Astrocyte of the spinal cord (primary cell): ENCODE measurements around the gene PROSER2.

ENCODE experiments used
- DNase-seq: peaks from one replicate; pipeline ENCODE4 v3.0.0; 2011; ENCODE audit warnings: low read depth, low spot score
- H3K4me3 ChIP-seq: 2 replicates; pipeline ENCODE4 v1.5.1; 2011; ENCODE audit warnings: low read depth, mild to moderate bottlenecking, low read length, moderate library complexity
- CTCF ChIP-seq: IDR thresholded peaks from 2 replicates; pipeline ENCODE4 v1.5.1; 2012; ENCODE audit warnings: low read depth, mild to moderate bottlenecking, low read length, inconsistent platforms
- in situ Hi-C: cut with HindIII; loops from 2 replicates; pipeline ENCODE4 v1.10.0; 2017; ENCODE audit warnings: low sequenced_read_pairs

Gene PROSER2

GRCh38 chr10:11891776-11892486 lies 68.8 kb downstream of the PROSER2 start:
- DNase-seq, result no peak
- in situ Hi-C loops, result no loop called here
- TF ChIP-seq CTCF, result no peak
- no peak overlapping the region for H3K4me3 ChIP-seq

GRCh38 chr10:11893749-11894278 lies 70.7 kb downstream of the PROSER2 start:
- no peak overlapping the region for H3K4me3 ChIP-seq
- DNase-seq, result no peak
- in situ Hi-C loops, result no loop called here
- no peak for TF ChIP-seq CTCF

DNA sequence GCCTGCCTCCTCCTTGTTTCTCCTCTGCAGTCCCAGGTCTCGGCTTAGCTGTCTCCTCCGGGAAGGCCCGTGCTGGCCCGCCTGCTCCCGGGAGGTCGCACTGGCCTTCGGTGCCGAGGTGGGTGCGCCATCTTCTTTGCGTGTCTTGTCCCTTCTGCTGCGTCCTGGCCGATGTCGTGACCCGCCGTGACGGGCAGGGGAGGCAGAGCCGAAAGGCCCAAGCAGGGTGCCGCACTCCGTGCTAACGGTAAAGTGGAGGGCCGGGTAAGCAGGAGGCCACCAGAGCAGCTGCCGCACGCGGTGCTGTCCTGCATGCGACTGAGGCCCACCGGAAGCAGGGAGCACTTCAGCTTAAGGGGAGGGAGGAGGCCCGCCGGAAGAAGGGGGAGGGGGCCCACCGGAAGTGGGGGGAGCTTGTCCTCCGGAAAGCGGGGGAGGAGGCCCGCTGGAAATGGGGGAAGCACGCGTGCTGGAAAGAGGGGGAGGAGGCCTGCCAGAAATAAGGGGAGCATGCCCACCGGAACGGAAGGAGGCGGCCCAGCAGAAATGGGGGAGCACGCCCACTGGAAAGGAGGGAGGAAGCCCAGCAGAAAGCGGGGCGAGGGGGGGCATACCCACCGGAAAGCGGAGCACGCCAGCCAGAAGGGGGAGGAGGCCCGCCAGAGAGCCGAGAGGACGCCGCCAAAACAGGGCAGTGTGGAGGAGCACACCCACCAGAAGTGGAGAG lies 71.4 kb downstream of the PROSER2 start:
- H3K4me3 ChIP-seq, result no peak overlapping the region
- in situ Hi-C loops, result no loop called here
- no peak for DNase-seq
- TF ChIP-seq CTCF, result no peak

DNA sequence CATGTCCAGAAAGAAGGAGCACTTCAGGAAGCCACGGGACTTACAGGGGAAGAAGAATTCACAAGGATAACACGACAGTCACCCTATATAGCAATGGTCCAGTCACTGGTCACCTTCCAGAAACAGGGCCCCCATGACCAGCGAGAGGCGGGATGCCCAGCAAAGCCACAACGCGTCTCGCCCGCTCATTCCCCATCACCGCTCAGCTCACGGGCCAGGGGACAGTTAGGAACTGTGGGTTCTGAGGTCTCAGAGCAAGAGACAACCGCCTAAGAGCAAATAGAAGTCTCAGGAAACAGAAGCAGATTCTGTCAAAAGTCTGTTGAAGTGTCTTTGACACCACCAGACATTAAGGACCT lies 71.9 kb downstream of the PROSER2 start:
- in situ Hi-C loops, result no loop called here
- DNase-seq, result no peak
- no peak for TF ChIP-seq CTCF
- no peak overlapping the region for H3K4me3 ChIP-seq

DNA sequence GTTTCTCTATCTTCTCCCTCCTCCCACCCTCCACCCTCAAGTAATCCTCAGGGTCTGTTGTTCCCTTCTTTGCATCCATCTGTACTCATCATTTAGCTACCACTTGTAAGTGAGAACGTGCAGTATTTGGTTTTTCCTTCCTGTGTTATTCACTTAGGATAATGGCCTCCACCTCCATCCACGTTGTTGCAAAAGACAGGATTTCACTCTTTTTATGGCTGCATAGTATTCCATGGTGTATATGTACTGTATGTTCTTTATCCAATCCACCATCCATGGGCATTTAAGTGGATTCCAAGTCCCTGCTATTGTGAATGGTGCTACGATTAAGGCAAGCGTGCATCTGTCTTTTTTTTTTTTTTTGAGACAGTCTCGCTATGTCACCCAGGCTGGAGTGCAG lies 72.4 kb downstream of the PROSER2 start:
- H3K4me3 ChIP-seq, result no peak overlapping the region
- no peak for TF ChIP-seq CTCF
- DNase-seq, result no peak
- in situ Hi-C loops, result no loop called here

DNA sequence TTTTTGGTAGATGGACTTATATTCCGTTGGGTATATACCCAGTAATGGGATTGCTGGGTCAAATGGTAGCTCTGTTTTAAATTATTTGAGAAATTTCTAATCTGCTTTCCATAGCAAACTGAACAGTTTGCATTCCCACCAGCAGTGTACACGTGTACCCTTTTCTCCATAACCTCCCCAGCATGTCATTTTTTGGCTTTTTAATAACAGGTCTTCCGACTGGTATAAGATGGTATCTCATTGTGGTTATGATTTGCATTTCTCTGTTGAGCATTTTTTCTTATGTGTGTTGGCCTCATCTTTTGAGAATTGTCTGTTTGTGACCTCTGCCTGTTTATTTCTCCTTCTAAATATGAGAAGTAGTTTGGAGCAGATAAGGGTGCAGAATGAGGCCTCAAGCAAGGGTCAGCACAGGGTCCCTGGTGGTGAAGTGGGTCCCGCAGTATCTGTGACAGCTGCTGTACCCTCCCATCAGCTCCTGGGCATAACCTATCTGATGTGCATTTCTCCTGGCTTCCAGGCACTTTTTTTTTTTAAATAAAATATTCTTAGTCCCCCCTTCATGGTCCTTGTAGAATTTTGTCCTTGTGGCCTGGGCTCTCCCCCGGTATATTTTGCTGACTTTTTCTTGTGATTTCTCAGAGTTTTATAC lies 73.5 kb downstream of the PROSER2 start:
- H3K4me3 ChIP-seq, result no peak overlapping the region
- no peak for TF ChIP-seq CTCF
- DNase-seq, result no peak
- in situ Hi-C loops, result no loop called here
